HCT116 (cell line): ENCODE measurements around the gene TNFRSF12A. TPM values are rescaled to one million over a fixed set of nuclear protein-coding genes. Genes with fewer than 3 reads are reported as not detected.

Source experiments
- ATAC-seq: fragments of 200-7000 bp; cut with Tn5 transposase; 2 replicates; pipeline ENCODE4 v1.9.1; 2020; ENCODE audit warnings: mild to moderate bottlenecking, moderate library complexity
- BruUV-seq: library from RNA; stranded (reverse); fragments of 400-500 nt; replicated peaks from 2 replicates; lab custom pipeline; 2021; lab: Mats Ljungman, UMichigan
- CTCF ChIA-PET: fragments of 300-600 bp; sonication (Branson Sonifier 250); formaldehyde crosslinking; loops from one replicate; lab custom pipeline; 2021; ENCODE audit warnings: antibody characterized with exemption; lab: Charles Lee
- POLR2A ChIA-PET: fragments of 300-600, 350-600 bp; sonication (Branson Sonifier 250); formaldehyde crosslinking; loops from one replicate; lab custom pipeline; 2021; ENCODE audit warnings: antibody characterized with exemption; lab: Charles Lee
- RAD21 ChIA-PET, 2 experiments: fragments of 300-600 bp; sonication (Branson Sonifier 250); formaldehyde crosslinking; loops; one replicate each; lab custom pipeline; 2023; ENCODE audit warnings: low total read pairs in 2 of 2; ENCODE audit not compliant: uncharacterized antibody in 2 of 2, unreplicated experiment in 2 of 2, low non-redundant PET in 1 of 2; lab: Charles Lee
- DNase-seq: peaks from one replicate; pipeline ENCODE4 v3.0.0-alpha.2; 2010; ENCODE audit warnings: low read depth, low spot score
- H2AFZ ChIP-seq: fragments of 200-600 bp; shearing (Covaris generic), sonication (generic); 2 replicates; pipeline ENCODE4 v1.6.1; 2017; ENCODE audit warnings: low read depth, mixed run types, mixed read lengths, antibody characterized with exemption, low read length; ENCODE audit not compliant: poor library complexity, severe bottlenecking
- H3K27ac ChIP-seq: 2 replicates; pipeline ENCODE4 v1.5.1; 2012; ENCODE audit warnings: low read depth, low read length
- H3K27me3 ChIP-seq: fragments of 200-600 bp; sonication (generic); 2 replicates; pipeline ENCODE4 v1.6.1; 2016; ENCODE audit warnings: mixed run types, low read length, mixed read lengths; ENCODE audit not compliant: insufficient read depth
- H3K36me3 ChIP-seq, 2 experiments: fragments of 200-500 bp in 1 of 2; fragments of 200-600 bp in 1 of 2; sonication (Bioruptor generic) in 1 of 2; sonication (generic) in 1 of 2; 2 replicates each; pipeline versions ENCODE4 v1.5.1 to v1.6.1; 2014 to 2016; ENCODE audit warnings: low read length in 2 of 2, inconsistent platforms in 1 of 2, mixed read lengths in 1 of 2, mixed run types in 1 of 2; ENCODE audit not compliant: insufficient read depth in 2 of 2, control insufficient read depth in 1 of 2
- H3K4me1 ChIP-seq, 2 experiments: fragments of 200-600 bp in 1 of 2; sonication (generic) in 1 of 2; 2 replicates each; pipeline versions ENCODE4 v1.5.1 to v1.6.1; 2012 to 2017; ENCODE audit warnings: low read length in 2 of 2, inconsistent platforms in 1 of 2, mild to moderate bottlenecking in 1 of 2, mixed read lengths in 1 of 2, mixed run types in 1 of 2, moderate library complexity in 1 of 2; ENCODE audit not compliant: insufficient read depth in 2 of 2, control insufficient read depth in 1 of 2
- H3K4me2 ChIP-seq: fragments of 200-600 bp; sonication (generic); 2 replicates; pipeline ENCODE4 v1.6.1; 2017; ENCODE audit warnings: mixed run types, low read length, mixed read lengths
- H3K4me3 ChIP-seq, 2 experiments: fragments of 200-600 bp in 1 of 2; sonication (generic) in 1 of 2; replicated peaks in 1 of 2; 2 replicates each; pipeline ENCODE4 v1.5.1; 2011 to 2016; ENCODE audit warnings: low read length in 2 of 2, control low read depth in 1 of 2, low read depth in 1 of 2, mild to moderate bottlenecking in 1 of 2, mixed read lengths in 1 of 2, mixed run types in 1 of 2
- H3K79me2 ChIP-seq: fragments of 200-600 bp; sonication (generic); 2 replicates; pipeline ENCODE4 v1.6.1; 2017; ENCODE audit warnings: mild to moderate bottlenecking, mixed run types, low read length, moderate library complexity, mixed read lengths; ENCODE audit not compliant: insufficient read depth
- H3K9ac ChIP-seq: fragments of 200-600 bp; sonication (generic); 2 replicates; pipeline ENCODE4 v1.6.1; 2016; ENCODE audit warnings: low read length, mixed read lengths
- H3K9me2 ChIP-seq: fragments of 200-600 bp; sonication (generic), shearing (Covaris generic); 2 replicates; pipeline ENCODE4 v1.6.1; 2017; ENCODE audit warnings: mixed run types, mild to moderate bottlenecking, moderate library complexity; ENCODE audit not compliant: insufficient read depth
- H3K9me3 ChIP-seq, 2 experiments: fragments of 200-500 bp in 1 of 2; fragments of 200-600 bp in 1 of 2; sonication (Bioruptor generic) in 1 of 2; sonication (generic) in 1 of 2; 2 replicates each; pipeline ENCODE4 v1.6.1; 2014 to 2017; ENCODE audit warnings: low read length in 2 of 2, mixed read lengths in 2 of 2, inconsistent platforms in 1 of 2, low read depth in 1 of 2, mild to moderate bottlenecking in 1 of 2, mixed run types in 1 of 2, moderate library complexity in 1 of 2; ENCODE audit not compliant: control insufficient read depth in 1 of 2, insufficient read depth in 1 of 2
- H4K20me1 ChIP-seq: fragments of 200-600 bp; sonication (generic), shearing (Covaris generic); 2 replicates; pipeline ENCODE4 v1.6.1; 2017; ENCODE audit warnings: mixed run types, mild to moderate bottlenecking, moderate library complexity; ENCODE audit not compliant: insufficient read depth
- CEBPB ChIP-seq: IDR thresholded peaks from 2 replicates; pipeline ENCODE4 v1.6.1; 2012; ENCODE audit warnings: low read depth
- ELF1 ChIP-seq: IDR thresholded peaks from 2 replicates; pipeline ENCODE4 v1.6.1; 2012; ENCODE audit warnings: low read depth, borderline replicate concordance
- EZH2 ChIP-seq: fragments of 200-600 bp; sonication (generic); IDR thresholded peaks from 2 replicates; pipeline ENCODE4 v1.6.1; 2017; ENCODE audit warnings: antibody characterized with exemption, mixed run types
- EZH2phosphoT487 ChIP-seq: fragments of 200-600 bp; IDR thresholded peaks from 2 replicates; pipeline ENCODE4 v1.6.1; 2018; ENCODE audit warnings: antibody characterized with exemption, borderline replicate concordance
- FOSL1 ChIP-seq: IDR thresholded peaks from 2 replicates; pipeline ENCODE4 v1.6.1; 2012; ENCODE audit warnings: low read depth
- JUND ChIP-seq: IDR thresholded peaks from 2 replicates; pipeline ENCODE4 v1.6.1; 2012
- POLR2A ChIP-seq: IDR thresholded peaks from 2 replicates; pipeline ENCODE4 v1.7.0; 2011; ENCODE audit warnings: borderline replicate concordance; ENCODE audit not compliant: insufficient read depth, insufficient read length; ENCODE audit errors: extremely low read depth
- POLR2AphosphoS5 ChIP-seq: IDR thresholded peaks from 2 replicates; pipeline ENCODE4 v1.6.1; 2011; ENCODE audit warnings: mild to moderate bottlenecking, low read depth, low read length, moderate library complexity
- RAD21 ChIP-seq: IDR thresholded peaks from 2 replicates; pipeline ENCODE4 v1.6.1; 2012; ENCODE audit warnings: low read depth, mild to moderate bottlenecking
- REST ChIP-seq: IDR thresholded peaks from 2 replicates; pipeline ENCODE4 v1.6.1; 2012; ENCODE audit warnings: low read depth
- SIN3A ChIP-seq: IDR thresholded peaks from 2 replicates; pipeline ENCODE4 v1.6.1; 2012; ENCODE audit warnings: low read depth
- SP1 ChIP-seq: IDR thresholded peaks from 2 replicates; pipeline ENCODE4 v1.6.1; 2012; ENCODE audit warnings: low read depth
- ZFX ChIP-seq: fragments of 450-650 bp; IDR thresholded peaks from 2 replicates; pipeline ENCODE4 v1.6.1; 2017
- ZNF274 ChIP-seq: fragments of 200-500 bp; sonication (Bioruptor generic); IDR thresholded peaks from 2 replicates; pipeline ENCODE4 v1.6.1; 2014; ENCODE audit warnings: mild to moderate bottlenecking, low read depth, low read length, inconsistent platforms
- intact Hi-C: fragments of 100-400 bp; cut with micrococcal nuclease; formaldehyde crosslinking; loops from 2 replicates; pipeline ENCODE4 v1.10.0; 2022
- total RNA-seq: library from RNA; stranded (reverse); gene quantifications from one replicate; pipeline ENCODE4 v1.2.1, GENCODE V29; 2021; ENCODE audit not compliant: unreplicated experiment

TNFRSF12A gene
- total RNA-seq, 1 experiment from 2014 or later = 188 TPM

GRCh38 chr16:3007957-3008689 lies 12.0 kb upstream of the TNFRSF12A start:
- TF ChIP-seq SP1 (no peak), EZH2 (no peak), ZFX (no peak), POLR2AphosphoS5 (no peak), CEBPB (no peak), ZNF274 (no peak), EZH2phosphoT487 (no peak), POLR2A (no peak), REST (no peak), FOSL1 (no peak), RAD21 (no peak), ELF1 (no peak), SIN3A (no peak), JUND (no peak)
- no peak overlapping the region for H2AFZ ChIP-seq
- DNase-seq = no peak

More at GRCh38 chr16:3007957-3008689, 12.0 kb upstream of the TNFRSF12A start:
- no peaks in the 10 kb centered on the region for H3K9me2 ChIP-seq
- peak overlapping the region; percentile 84 for H3K4me2 ChIP-seq
- peak overlapping the region; percentile 64 for H3K9ac ChIP-seq
- no peaks in the 10 kb centered on the region for H3K27me3 ChIP-seq
- no peaks in the 10 kb centered on the region for H3K36me3 ChIP-seq
- no peak overlapping the region; the same call in 1 of the 2 replicates for H3K27ac ChIP-seq
- H4K20me1 ChIP-seq = no peaks in the 10 kb centered on the region
- intact Hi-C loops = no loop called here
- H3K79me2 ChIP-seq = no peaks in the 10 kb centered on the region
- CTCF ChIA-PET = interaction anchor here (0.8 kb wide), 1 partner anchor 26 kb away, joined by 4 read pairs; no protein-coding TSS in a partner anchor
- RAD21 ChIA-PET = no interaction called here
- ATAC-seq = no peak
- H3K4me1 ChIP-seq = peaks cover 59 to 89% of the 10 kb centered on the region in 2 experiments
- no peak overlapping the region for H3K4me3 ChIP-seq
- no peaks in the 10 kb centered on the region for H3K9me3 ChIP-seq
- BruUV-seq = no TSS peak
- POLR2A ChIA-PET = interaction anchor here (11.4 kb wide), 1 partner anchor 14 kb away, joined by 188 read pairs; the partner anchor contains the start of genes CLDN6, HCFC1R1, THOC6 and TNFRSF12A
